ENCODE data around the gene WDR5B. TPM values are rescaled to one million over a fixed set of nuclear protein-coding genes. Genes with fewer than 3 reads are reported as not detected.

WDR5B gene
- total and polyA plus RNA-seq, 2 experiments from 2014 or later = 3.7 to 5.6 TPM

- in situ Hi-C loops (cut with MboI) = no loop called here
These were observed 26.7 kb downstream of the WDR5B start for GRCh38 chr3:122389197-122389596.

GRCh38 chr3:122387709-122388108 lies 28.2 kb downstream of the WDR5B start:
- H3K27ac ChIP-seq = no peak overlapping the region
- H3K79me2 ChIP-seq (ENCODE audit: insufficient read depth) = peaks cover 57% of the 10 kb centered on the region
- no peaks in the 10 kb centered on the region for H4K20me1 ChIP-seq (ENCODE audit: insufficient read depth)
- DNase-seq = no peak
- H3K4me3 ChIP-seq = no peak overlapping the region
- no peak overlapping the region for H3K9ac ChIP-seq
- H3K27me3 ChIP-seq (replicated peaks; ENCODE audit: insufficient read depth) = no peaks in the 10 kb centered on the region
- TF ChIP-seq EZH2 (IDR thresholded peaks at IDR 0.05; ENCODE audit: insufficient read depth, poor library complexity, severe bottlenecking) (no peak), EZH2phosphoT487 (IDR thresholded peaks at IDR 0.05; ENCODE audit: insufficient read depth, low read depth) (no peak)
- no peak overlapping the region for H3K4me2 ChIP-seq (ENCODE audit: unreplicated experiment)
- H2AFZ ChIP-seq = no peak overlapping the region
- peaks cover 9% of the 10 kb centered on the region for H3K4me1 ChIP-seq (ENCODE audit: insufficient read depth)
- in situ Hi-C loops (cut with MboI) = no loop called here
- 87 to 88% methylated on average over 3 of the region's 3 CpGs for WGBS, 2 experiments (ENCODE audit: low coverage in 1 of 2, low lambda C conversion rate in 2 of 2, missing lambda C conversion rate in 2 of 2)
- peaks cover 10% of the 10 kb centered on the region; the same call in 1 of the 2 replicates for H3F3A ChIP-seq (ENCODE audit: insufficient read depth)
- H3K9me2 ChIP-seq (ENCODE audit: insufficient read depth) = no peaks in the 10 kb centered on the region
- H3K9me3 ChIP-seq (ENCODE audit: low read depth) = no peaks in the 10 kb centered on the region
- no peaks in the 10 kb centered on the region for H3K36me3 ChIP-seq (ENCODE audit: low read depth)

More at GRCh38 chr3:122389197-122389596, 26.7 kb downstream of the WDR5B start:
- Histone ChIP-seq H3K9me3 (ENCODE audit: low read depth) (no peaks in the 10 kb centered on the region), H2AFZ (no peak overlapping the region), H3K27ac (no peak overlapping the region), H3K27me3 (replicated peaks; ENCODE audit: insufficient read depth) (no peaks in the 10 kb centered on the region), H3K4me1 (ENCODE audit: insufficient read depth) (peaks cover 8% of the 10 kb centered on the region), H3K79me2 (ENCODE audit: insufficient read depth) (peaks cover 66% of the 10 kb centered on the region), H3K36me3 (ENCODE audit: low read depth) (no peaks in the 10 kb centered on the region), H3K9me2 (ENCODE audit: insufficient read depth) (no peaks in the 10 kb centered on the region), H4K20me1 (ENCODE audit: insufficient read depth) (no peaks in the 10 kb centered on the region), H3K4me3 (no peak overlapping the region), H3K4me2 (ENCODE audit: unreplicated experiment) (no peak overlapping the region), H3F3A (ENCODE audit: insufficient read depth) (peaks cover 5% of the 10 kb centered on the region; the same call in 1 of the 2 replicates), H3K9ac (no peak overlapping the region)
- TF ChIP-seq EZH2 (IDR thresholded peaks at IDR 0.05; ENCODE audit: insufficient read depth, poor library complexity, severe bottlenecking) = no peak
- no peak for TF ChIP-seq EZH2phosphoT487 (IDR thresholded peaks at IDR 0.05; ENCODE audit: insufficient read depth, low read depth)
- DNase-seq = no peak

- in situ Hi-C loops (cut with MboI) = no loop called here
- peaks cover 5% of the 10 kb centered on the region; the same call in 1 of the 2 replicates for H3F3A ChIP-seq (ENCODE audit: insufficient read depth)
- H3K27ac ChIP-seq = peak within 1 kb of the TSS; percentile 73
- WGBS, 2 experiments (ENCODE audit: low coverage in 1 of 2, low lambda C conversion rate in 2 of 2, missing lambda C conversion rate in 2 of 2) = 1% methylated on average over 34 to 47 of the region's 52 CpGs
- H3K4me1 ChIP-seq (ENCODE audit: insufficient read depth) = peaks cover 14% of the 10 kb centered on the region
- TF ChIP-seq EZH2 (IDR thresholded peaks at IDR 0.05; ENCODE audit: insufficient read depth, poor library complexity, severe bottlenecking) = no peak
- no peak for TF ChIP-seq EZH2phosphoT487 (IDR thresholded peaks at IDR 0.05; ENCODE audit: insufficient read depth, low read depth)
- peak; percentile 95 for DNase-seq
- peak within 1 kb of the TSS; percentile 100 for H2AFZ ChIP-seq
- no peaks in the 10 kb centered on the region for H4K20me1 ChIP-seq (ENCODE audit: insufficient read depth)
- H3K9me2 ChIP-seq (ENCODE audit: insufficient read depth) = no peaks in the 10 kb centered on the region
- peak within 1 kb of the TSS; percentile 97 for H3K4me3 ChIP-seq
- H3K79me2 ChIP-seq (ENCODE audit: insufficient read depth) = peaks cover 87% of the 10 kb centered on the region
- no peaks in the 10 kb centered on the region for H3K36me3 ChIP-seq (ENCODE audit: low read depth)
- H3K9ac ChIP-seq = peak within 1 kb of the TSS; percentile 90
- peak within 1 kb of the TSS; percentile 97 for H3K4me2 ChIP-seq (ENCODE audit: unreplicated experiment)
- H3K9me3 ChIP-seq (ENCODE audit: low read depth) = no peaks in the 10 kb centered on the region
- no peaks in the 10 kb centered on the region for H3K27me3 ChIP-seq (replicated peaks; ENCODE audit: insufficient read depth)
These were observed 31.8 kb downstream of the WDR5B start, which contains the start of gene FAM162A for GRCh38 chr3:122383771-122384697. Gene FAM162A (plus strand): TSS chr3:122384182. CDS start chr3:122384266, 84 bp downstream.

GRCh38 chr3:122382888-122383666 lies 32.8 kb downstream of the WDR5B start, which contains the start of gene MIX23:
Gene MIX23 (minus strand): TSS chr3:122383231. CDS start chr3:122383224, 7 bp downstream.
- Histone ChIP-seq H3K4me2 (ENCODE audit: unreplicated experiment) (peak within 1 kb of the TSS; percentile 97), H3K27me3 (replicated peaks; ENCODE audit: insufficient read depth) (no peaks in the 10 kb centered on the region), H4K20me1 (ENCODE audit: insufficient read depth) (no peaks in the 10 kb centered on the region), H3K4me1 (ENCODE audit: insufficient read depth) (peaks cover 14% of the 10 kb centered on the region), H3F3A (ENCODE audit: insufficient read depth) (peaks cover 5% of the 10 kb centered on the region; the same call in 1 of the 2 replicates), H3K9me2 (ENCODE audit: insufficient read depth) (no peaks in the 10 kb centered on the region), H3K79me2 (ENCODE audit: insufficient read depth) (peaks cover 87% of the 10 kb centered on the region), H3K27ac (peak within 1 kb of the TSS; percentile 73), H3K36me3 (ENCODE audit: low read depth) (no peaks in the 10 kb centered on the region), H3K4me3 (peak within 1 kb of the TSS; percentile 97), H2AFZ (peak within 1 kb of the TSS; percentile 100), H3K9ac (peak within 1 kb of the TSS; percentile 90), H3K9me3 (ENCODE audit: low read depth) (no peaks in the 10 kb centered on the region)
- no peak for TF ChIP-seq EZH2 (IDR thresholded peaks at IDR 0.05; ENCODE audit: insufficient read depth, poor library complexity, severe bottlenecking)
- no peak for TF ChIP-seq EZH2phosphoT487 (IDR thresholded peaks at IDR 0.05; ENCODE audit: insufficient read depth, low read depth)
- peak; percentile 93 for DNase-seq
- in situ Hi-C loops (cut with MboI) = no loop called here
- WGBS, 2 experiments (ENCODE audit: low coverage in 1 of 2, low lambda C conversion rate in 2 of 2, missing lambda C conversion rate in 2 of 2) = 0 to 1% methylated on average over 31 of the region's 31 CpGs
